ENCODE results near the gene DESI1.

DNA sequence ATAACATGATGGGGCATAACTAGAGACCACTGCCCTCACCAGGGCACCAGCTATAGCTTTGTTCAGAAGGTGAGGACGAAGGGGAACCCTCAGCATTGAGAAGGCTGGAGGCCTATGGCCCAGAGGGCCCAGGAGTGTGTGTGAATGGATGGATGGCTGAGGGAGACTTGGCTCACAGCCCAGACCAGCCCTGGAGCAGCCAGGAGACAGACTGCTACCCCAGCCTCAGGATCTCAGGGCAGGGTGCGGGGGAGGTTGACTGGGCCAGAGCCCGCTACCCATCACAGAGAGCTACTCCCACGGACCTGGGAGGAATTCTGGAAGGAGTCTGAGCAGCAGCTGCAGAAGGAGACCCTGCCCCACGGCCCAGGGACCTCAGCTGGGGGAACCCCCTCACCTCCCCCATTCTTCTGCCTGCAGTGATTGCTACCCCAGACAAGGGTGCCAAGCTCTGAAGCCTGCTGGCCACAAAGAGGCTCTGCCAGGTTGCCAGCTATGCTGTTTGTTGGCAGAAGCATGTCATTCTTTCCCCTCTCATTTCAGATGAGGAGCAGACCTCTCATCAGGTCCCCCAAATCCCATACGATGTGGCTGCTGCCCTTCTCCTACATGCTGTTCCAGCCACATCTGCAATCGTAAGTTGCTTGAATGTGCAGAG is 65.4 kb downstream of the DESI1 start:
- TF ChIP-seq, protein P1, sequence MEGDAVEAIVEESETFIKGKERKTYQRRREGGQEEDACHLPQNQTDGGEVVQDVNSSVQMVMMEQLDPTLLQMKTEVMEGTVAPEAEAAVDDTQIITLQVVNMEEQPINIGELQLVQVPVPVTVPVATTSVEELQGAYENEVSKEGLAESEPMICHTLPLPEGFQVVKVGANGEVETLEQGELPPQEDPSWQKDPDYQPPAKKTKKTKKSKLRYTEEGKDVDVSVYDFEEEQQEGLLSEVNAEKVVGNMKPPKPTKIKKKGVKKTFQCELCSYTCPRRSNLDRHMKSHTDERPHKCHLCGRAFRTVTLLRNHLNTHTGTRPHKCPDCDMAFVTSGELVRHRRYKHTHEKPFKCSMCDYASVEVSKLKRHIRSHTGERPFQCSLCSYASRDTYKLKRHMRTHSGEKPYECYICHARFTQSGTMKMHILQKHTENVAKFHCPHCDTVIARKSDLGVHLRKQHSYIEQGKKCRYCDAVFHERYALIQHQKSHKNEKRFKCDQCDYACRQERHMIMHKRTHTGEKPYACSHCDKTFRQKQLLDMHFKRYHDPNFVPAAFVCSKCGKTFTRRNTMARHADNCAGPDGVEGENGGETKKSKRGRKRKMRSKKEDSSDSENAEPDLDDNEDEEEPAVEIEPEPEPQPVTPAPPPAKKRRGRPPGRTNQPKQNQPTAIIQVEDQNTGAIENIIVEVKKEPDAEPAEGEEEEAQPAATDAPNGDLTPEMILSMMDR (conservative IDR thresholded peaks at IDR 0.05; ENCODE audit: low read length), result no peak
- TF ChIP-seq EZH2phosphoT487 (IDR thresholded peaks at IDR 0.05; ENCODE audit: borderline replicate concordance), result no peak

Measured in Loucy (cell line).